Mesenchymal stem cell (in vitro differentiated cells and primary cell): ENCODE measurements around the gene MMP2.

Experiments used
- DNase-seq: peaks from one replicate; pipeline ENCODE4 v3.0.0-alpha.2; 2013
- H2AFZ ChIP-seq: one replicate; pipeline ENCODE4 v1.6.1; 2013; ENCODE audit warnings: low read depth, mild to moderate bottlenecking, control low read depth, inconsistent platforms, low read length, moderate library complexity
- H2AK5ac ChIP-seq: 2 replicates; pipeline ENCODE4 v1.6.1; 2013; ENCODE audit warnings: low read length, moderate library complexity, mild to moderate bottlenecking, inconsistent platforms; ENCODE audit not compliant: severe bottlenecking
- H2BK120ac ChIP-seq: one replicate; pipeline ENCODE4 v1.6.1; 2013; ENCODE audit warnings: low read depth, mild to moderate bottlenecking, inconsistent platforms, low read length, moderate library complexity
- H2BK12ac ChIP-seq, 2 experiments: one replicate each; pipeline ENCODE4 v1.6.1; 2013; ENCODE audit warnings: inconsistent platforms in 2 of 2, low read length in 2 of 2, mild to moderate bottlenecking in 2 of 2, moderate library complexity in 2 of 2, control low read depth in 1 of 2
- H2BK15ac ChIP-seq: one replicate; pipeline ENCODE4 v1.6.1; 2013; ENCODE audit warnings: mild to moderate bottlenecking, low read depth, inconsistent platforms; ENCODE audit not compliant: poor library complexity, severe bottlenecking
- H2BK5ac ChIP-seq: 2 replicates; pipeline ENCODE4 v1.6.1; 2013; ENCODE audit warnings: low read depth, mild to moderate bottlenecking, low read length, control low read depth, inconsistent platforms; ENCODE audit not compliant: poor library complexity, severe bottlenecking
- H3K14ac ChIP-seq, 2 experiments: one replicate each; pipeline ENCODE4 v1.6.1; 2013; ENCODE audit warnings: inconsistent platforms in 2 of 2, low read length in 2 of 2, control low read depth in 1 of 2, mild to moderate bottlenecking in 1 of 2, moderate library complexity in 1 of 2
- H3K18ac ChIP-seq, 2 experiments: one replicate each; pipeline ENCODE4 v1.6.1; 2013; ENCODE audit warnings: inconsistent platforms in 2 of 2, low read length in 2 of 2, control low read depth in 1 of 2, low read depth in 1 of 2, mild to moderate bottlenecking in 1 of 2
- H3K23ac ChIP-seq, 2 experiments: one replicate each; pipeline ENCODE4 v1.6.1; 2013; ENCODE audit warnings: inconsistent platforms in 2 of 2, low read length in 2 of 2, mild to moderate bottlenecking in 2 of 2, moderate library complexity in 2 of 2, control low read depth in 1 of 2
- H3K27ac ChIP-seq: 2 replicates; pipeline ENCODE4 v1.5.1; 2013; ENCODE audit warnings: mild to moderate bottlenecking, moderate library complexity, low read length, control low read depth, inconsistent platforms; ENCODE audit not compliant: poor library complexity, severe bottlenecking
- H3K27me3 ChIP-seq, 2 experiments: 2 replicates each; pipeline versions ENCODE4 v1.6.1 to v1.7.0; 2013; ENCODE audit warnings: low read length in 2 of 2, mild to moderate bottlenecking in 2 of 2, moderate library complexity in 2 of 2, control low read depth in 1 of 2, inconsistent platforms in 1 of 2; ENCODE audit not compliant: control insufficient read depth in 1 of 2, insufficient read depth in 1 of 2
- H3K36me3 ChIP-seq, 2 experiments: 2 replicates each; pipeline versions ENCODE4 v1.6.1 to v1.7.0; 2013; ENCODE audit warnings: low read length in 2 of 2, control low read depth in 1 of 2, inconsistent platforms in 1 of 2, low read depth in 1 of 2, mild to moderate bottlenecking in 1 of 2; ENCODE audit not compliant: insufficient read depth in 2 of 2, control insufficient read depth in 1 of 2
- H3K4ac ChIP-seq, 2 experiments: one replicate each; pipeline ENCODE4 v1.6.1; 2013; ENCODE audit warnings: inconsistent platforms in 2 of 2, low read length in 2 of 2, mild to moderate bottlenecking in 2 of 2, moderate library complexity in 2 of 2, control low read depth in 1 of 2, low read depth in 1 of 2
- H3K4me1 ChIP-seq: 2 replicates; pipeline ENCODE4 v1.6.1; 2013; ENCODE audit warnings: low read depth, low read length, control low read depth; ENCODE audit not compliant: control insufficient read depth, insufficient read depth
- H3K4me2 ChIP-seq: 2 replicates; pipeline ENCODE4 v1.6.1; 2013; ENCODE audit warnings: low read length, mild to moderate bottlenecking, inconsistent platforms; ENCODE audit not compliant: poor library complexity, severe bottlenecking
- H3K4me3 ChIP-seq, 2 experiments: 2 replicates each; pipeline versions ENCODE4 v1.5.1 to v1.7.0; 2013; ENCODE audit warnings: low read length in 2 of 2, mild to moderate bottlenecking in 2 of 2, control low read depth in 1 of 2, low read depth in 1 of 2; ENCODE audit not compliant: insufficient read depth in 1 of 2
- H3K79me1 ChIP-seq: replicated peaks from 2 replicates; pipeline ENCODE4 v1.6.1; 2013; ENCODE audit warnings: mild to moderate bottlenecking, control low read depth, low read length, inconsistent platforms; ENCODE audit not compliant: poor library complexity, severe bottlenecking
- H3K9ac ChIP-seq: 2 replicates; pipeline ENCODE4 v1.7.0; 2013; ENCODE audit warnings: mild to moderate bottlenecking, low read length, moderate library complexity
- H3K9me3 ChIP-seq: 2 replicates; pipeline ENCODE4 v1.7.0; 2013; ENCODE audit warnings: mild to moderate bottlenecking, low read length; ENCODE audit not compliant: control insufficient read depth
- H4K8ac ChIP-seq: one replicate; pipeline ENCODE4 v1.6.1; 2013; ENCODE audit warnings: inconsistent platforms, mild to moderate bottlenecking, low read length, moderate library complexity
- H4K91ac ChIP-seq: one replicate; pipeline ENCODE4 v1.6.1; 2013; ENCODE audit warnings: mild to moderate bottlenecking, low read length, inconsistent platforms
- WGBS: methylation state at CpG from one replicate; pipeline ENCODE4 v1.1.7; 2013; ENCODE audit warnings: mixed read lengths; 5-methylcytosine and 5-hydroxymethylcytosine counted together

The MMP2 gene

GRCh38 chr16:55530316-55530856, 51.4 kb downstream of the MMP2 start:
- DNase-seq, result no peak
- Histone ChIP-seq H3K4ac (no peak overlapping the region), H3K9ac (no peak overlapping the region), H3K4me1 (no peaks in the 10 kb centered on the region), H4K91ac (no peak overlapping the region), H4K8ac (no peak overlapping the region), H2BK15ac (no peak overlapping the region), H3K18ac (no peak overlapping the region), H2BK12ac (no peak overlapping the region), H3K27me3 (no peaks in the 10 kb centered on the region), H3K79me1 (no peaks in the 10 kb centered on the region), H3K4me2 (no peak overlapping the region), H2BK5ac (no peak overlapping the region), H3K4me3 (no peak overlapping the region), H3K9me3 (no peaks in the 10 kb centered on the region), H2BK120ac (no peak overlapping the region), H2AFZ (no peak overlapping the region), H3K27ac (no peak overlapping the region), H2AK5ac (no peak overlapping the region), H3K14ac (no peak overlapping the region), H3K23ac (no peak overlapping the region), H3K36me3 (peaks cover 0 to 62% of the 10 kb centered on the region in 2 experiments)
- WGBS, result no CpG with 5 or more reads among the region's 1 CpG

- no peak overlapping the region for H2AFZ ChIP-seq
- no peak overlapping the region for H3K4me2 ChIP-seq
- no peak overlapping the region for H2AK5ac ChIP-seq
- no CpG with 5 or more reads among the region's 1 CpG for WGBS
- no peak overlapping the region for H3K4me3 ChIP-seq
- no peaks in the 10 kb centered on the region for H3K79me1 ChIP-seq
- no peak overlapping the region for H2BK12ac ChIP-seq
- H3K9ac ChIP-seq, result no peak overlapping the region
- no peaks in the 10 kb centered on the region for H3K4me1 ChIP-seq
- no peak for DNase-seq
- H3K27me3 ChIP-seq, result no peaks in the 10 kb centered on the region
- no peaks in the 10 kb centered on the region for H3K9me3 ChIP-seq
- no peak overlapping the region for H3K23ac ChIP-seq
- no peak overlapping the region for H3K14ac ChIP-seq
- H3K18ac ChIP-seq, result no peak overlapping the region
- H4K8ac ChIP-seq, result no peak overlapping the region
- no peak overlapping the region for H2BK5ac ChIP-seq
- no peak overlapping the region for H2BK15ac ChIP-seq
- peaks cover 0 to 68% of the 10 kb centered on the region in 2 experiments for H3K36me3 ChIP-seq
- H3K27ac ChIP-seq, result no peak overlapping the region
- H4K91ac ChIP-seq, result no peak overlapping the region
- H2BK120ac ChIP-seq, result no peak overlapping the region
- no peak overlapping the region for H3K4ac ChIP-seq
These were observed 53.2 kb downstream of the MMP2 start for GRCh38 chr16:55532227-55532626.

- DNase-seq, result no peak
- Histone ChIP-seq H2BK12ac (no peak overlapping the region), H2AFZ (no peak overlapping the region), H3K14ac (no peak overlapping the region), H3K27ac (no peak overlapping the region), H3K9ac (no peak overlapping the region), H3K4me3 (no peak overlapping the region), H3K9me3 (no peaks in the 10 kb centered on the region), H4K91ac (no peak overlapping the region), H3K4me1 (no peaks in the 10 kb centered on the region), H2BK15ac (no peak overlapping the region), H3K23ac (no peak overlapping the region), H3K36me3 (peaks cover 0 to 66% of the 10 kb centered on the region in 2 experiments), H3K79me1 (no peaks in the 10 kb centered on the region), H3K4me2 (no peak overlapping the region), H3K4ac (no peak overlapping the region), H4K8ac (no peak overlapping the region), H3K18ac (no peak overlapping the region), H3K27me3 (no peaks in the 10 kb centered on the region), H2AK5ac (no peak overlapping the region), H2BK120ac (no peak overlapping the region), H2BK5ac (no peak overlapping the region)
- 94% methylated on average over 2 of the region's 2 CpGs for WGBS
These were observed 55.8 kb downstream of the MMP2 start for GRCh38 chr16:55534756-55535155.

- Histone ChIP-seq H2AK5ac (no peak overlapping the region), H3K4me3 (no peak overlapping the region), H3K23ac (no peak overlapping the region), H2BK12ac (no peak overlapping the region), H2BK5ac (no peak overlapping the region), H4K8ac (no peak overlapping the region), H3K4ac (no peak overlapping the region), H3K18ac (no peak overlapping the region), H4K91ac (no peak overlapping the region), H3K27ac (no peak overlapping the region), H2BK120ac (no peak overlapping the region), H3K36me3 (peaks cover 0 to 52% of the 10 kb centered on the region in 2 experiments), H3K4me2 (no peak overlapping the region), H3K14ac (no peak overlapping the region), H2BK15ac (no peak overlapping the region), H3K27me3 (no peaks in the 10 kb centered on the region), H3K9me3 (no peaks in the 10 kb centered on the region), H3K9ac (peak overlapping the region; percentile 50), H2AFZ (no peak overlapping the region), H3K4me1 (no peaks in the 10 kb centered on the region), H3K79me1 (no peaks in the 10 kb centered on the region)
- peak; percentile 47 for DNase-seq
- WGBS, result no CpG with 5 or more reads among the region's 5 CpGs
These were observed 60.1 kb downstream of the MMP2 start for GRCh38 chr16:55539049-55539448.
